C4-2B (cell line): ENCODE results near the gene ZNF618.

Experiments
- ZFX ChIP-seq: fragments of 450-650 bp; IDR thresholded peaks from 2 replicates; pipeline ENCODE4 v1.6.1; 2017
- TF ChIP-seq, protein P1 (sequence below): fragments of 450-650 bp; conservative IDR thresholded peaks from 2 replicates; pipeline ENCODE4 v1.5.1; 2017; ENCODE audit warnings: mild to moderate bottlenecking

DNA sequence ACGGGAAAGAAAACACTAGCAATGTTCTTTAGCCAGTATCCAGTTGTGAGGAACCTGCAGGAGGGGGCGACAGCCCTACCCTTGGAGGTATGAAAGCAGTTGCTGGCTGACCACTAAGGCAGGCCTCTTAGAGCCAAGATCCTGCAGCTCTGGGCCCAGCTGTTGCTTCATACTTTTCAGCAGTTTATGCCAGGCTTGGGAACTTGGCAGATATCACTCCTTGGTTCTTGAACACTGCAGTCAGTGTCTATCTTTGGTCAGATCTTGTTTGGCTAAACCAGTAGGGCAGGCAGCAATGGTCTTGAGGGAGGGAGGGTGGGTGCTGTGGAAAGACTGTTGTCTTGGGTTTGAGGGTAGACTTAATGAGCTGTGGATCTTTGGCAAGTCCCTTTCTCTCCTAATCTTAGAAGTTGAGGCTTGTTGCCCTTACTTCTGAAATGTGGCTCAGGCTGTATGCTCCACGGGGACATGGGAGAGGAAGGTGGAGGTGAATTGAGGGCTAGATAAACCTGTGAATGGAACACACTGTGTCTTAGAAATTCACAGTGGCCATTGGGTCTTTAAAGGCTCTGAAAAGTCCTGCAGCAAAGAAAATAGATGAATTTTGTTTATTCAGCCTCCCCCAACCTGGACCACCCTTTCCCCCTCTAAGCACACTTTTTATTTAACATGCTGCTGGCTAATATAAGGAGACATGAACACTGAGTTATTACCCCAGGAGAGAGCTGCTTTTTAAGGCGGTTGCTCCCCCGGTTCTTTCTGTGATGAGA lies 37.5 kb downstream of the ZNF618 start:
- TF ChIP-seq, protein P1, sequence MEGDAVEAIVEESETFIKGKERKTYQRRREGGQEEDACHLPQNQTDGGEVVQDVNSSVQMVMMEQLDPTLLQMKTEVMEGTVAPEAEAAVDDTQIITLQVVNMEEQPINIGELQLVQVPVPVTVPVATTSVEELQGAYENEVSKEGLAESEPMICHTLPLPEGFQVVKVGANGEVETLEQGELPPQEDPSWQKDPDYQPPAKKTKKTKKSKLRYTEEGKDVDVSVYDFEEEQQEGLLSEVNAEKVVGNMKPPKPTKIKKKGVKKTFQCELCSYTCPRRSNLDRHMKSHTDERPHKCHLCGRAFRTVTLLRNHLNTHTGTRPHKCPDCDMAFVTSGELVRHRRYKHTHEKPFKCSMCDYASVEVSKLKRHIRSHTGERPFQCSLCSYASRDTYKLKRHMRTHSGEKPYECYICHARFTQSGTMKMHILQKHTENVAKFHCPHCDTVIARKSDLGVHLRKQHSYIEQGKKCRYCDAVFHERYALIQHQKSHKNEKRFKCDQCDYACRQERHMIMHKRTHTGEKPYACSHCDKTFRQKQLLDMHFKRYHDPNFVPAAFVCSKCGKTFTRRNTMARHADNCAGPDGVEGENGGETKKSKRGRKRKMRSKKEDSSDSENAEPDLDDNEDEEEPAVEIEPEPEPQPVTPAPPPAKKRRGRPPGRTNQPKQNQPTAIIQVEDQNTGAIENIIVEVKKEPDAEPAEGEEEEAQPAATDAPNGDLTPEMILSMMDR = no peak
- no peak for TF ChIP-seq ZFX
